Endothelial cell of umbilical vein (primary cell): ENCODE results near the gene WNT10A. TPM values are rescaled to one million over a fixed set of nuclear protein-coding genes. Genes with fewer than 3 reads are reported as not detected.

Experiments used
- BruUV-seq: library from RNA; stranded (reverse); fragments of 400-500 nt; replicated peaks from 2 replicates; lab custom pipeline; 2021; lab: Mats Ljungman, UMichigan
- CTCF ChIA-PET: fragments of 300-600, 350-600 bp; sonication (Branson Sonifier 250); formaldehyde crosslinking; loops from one replicate; lab custom pipeline; 2021; ENCODE audit warnings: antibody characterized with exemption, inconsistent platforms; lab: Charles Lee
- POLR2A ChIA-PET: fragments of 300-600, 350-600 bp; sonication (Branson Sonifier 250); formaldehyde crosslinking; loops from one replicate; lab custom pipeline; 2021; ENCODE audit warnings: antibody characterized with exemption, inconsistent platforms; lab: Charles Lee
- DNase-seq: peaks from one replicate; pipeline ENCODE4 v3.0.0-alpha.2; 2011; ENCODE audit warnings: low read depth, low spot score
- FAIRE-seq: peaks from 2 replicates; lab custom pipeline; 2011; peaks lifted over from hg19 to GRCh38; lab: Jason Lieb, UNC
- H2AFZ ChIP-seq: 2 replicates; pipeline ENCODE4 v1.6.0; 2012; ENCODE audit warnings: low read depth, low read length, control low read depth, inconsistent platforms
- H3K27ac ChIP-seq: 2 replicates; pipeline ENCODE4 v1.5.1; 2011; ENCODE audit warnings: low read depth, mild to moderate bottlenecking, control low read depth, low read length, moderate library complexity; ENCODE audit not compliant: insufficient read depth
- H3K27me3 ChIP-seq, 2 experiments: 2 replicates each; pipeline versions ENCODE4 v1.6.0 to v1.6.1; 2011; ENCODE audit warnings: low read length in 2 of 2, mixed read lengths in 1 of 2; ENCODE audit not compliant: control insufficient read depth in 2 of 2, insufficient read depth in 2 of 2
- H3K36me3 ChIP-seq, 2 experiments: 2 replicates in 1 of 2; 3 replicates in 1 of 2; pipeline ENCODE4 v1.5.1; 2011; ENCODE audit warnings: low read length in 2 of 2, mild to moderate bottlenecking in 1 of 2, moderate library complexity in 1 of 2; ENCODE audit not compliant: control insufficient read depth in 2 of 2, insufficient read depth in 2 of 2; ENCODE audit errors: extremely low read depth in 1 of 2
- H3K4me1 ChIP-seq: 3 replicates; pipeline ENCODE4 v1.5.1; 2011; ENCODE audit warnings: mild to moderate bottlenecking, low read length; ENCODE audit not compliant: control insufficient read depth, insufficient read depth; ENCODE audit errors: extremely low read depth
- H3K4me2 ChIP-seq: 2 replicates; pipeline ENCODE4 v1.6.1; 2011; ENCODE audit warnings: low read length, control low read depth, mixed read lengths; ENCODE audit not compliant: insufficient read depth
- H3K4me3 ChIP-seq, 3 experiments: fragments of 200-600 bp in 1 of 3; sonication (generic), shearing (Covaris generic) in 1 of 3; replicated peaks in 1 of 3; 2 replicates each; pipeline ENCODE4 v1.5.1; 2011 to 2016; ENCODE audit warnings: control low read depth in 3 of 3, low read length in 3 of 3, mild to moderate bottlenecking in 2 of 3, inconsistent platforms in 1 of 3, low read depth in 1 of 3, moderate library complexity in 1 of 3; ENCODE audit not compliant: insufficient read depth in 1 of 3
- H3K79me2 ChIP-seq: 2 replicates; pipeline ENCODE4 v1.6.0; 2012; ENCODE audit warnings: low read length, inconsistent platforms; ENCODE audit not compliant: control insufficient read depth, insufficient read depth
- H3K9ac ChIP-seq: replicated peaks from 2 replicates; pipeline ENCODE3; 2011; ENCODE audit warnings: low read length, control low read depth; ENCODE audit not compliant: insufficient read depth; ENCODE audit errors: extremely low read depth
- H3K9me1 ChIP-seq: replicated peaks from 3 replicates; pipeline ENCODE4 v1.6.0; 2011; ENCODE audit warnings: mild to moderate bottlenecking, low read length; ENCODE audit not compliant: control insufficient read depth, insufficient read depth; ENCODE audit errors: extremely low read depth
- H3K9me3 ChIP-seq: replicated peaks from 2 replicates; pipeline ENCODE4 v1.5.1; 2012; ENCODE audit warnings: low read length, inconsistent platforms; ENCODE audit not compliant: control insufficient read depth, insufficient read depth
- H4K20me1 ChIP-seq: replicated peaks from 2 replicates; pipeline ENCODE3; 2011; ENCODE audit warnings: mild to moderate bottlenecking, low read length; ENCODE audit not compliant: control insufficient read depth, insufficient read depth; ENCODE audit errors: extremely low read depth
- EZH2 ChIP-seq: IDR thresholded peaks from 2 replicates; pipeline ENCODE4 v1.6.1; 2012; ENCODE audit warnings: borderline replicate concordance, low read depth, mild to moderate bottlenecking, moderate library complexity, low read length, inconsistent platforms; ENCODE audit not compliant: severe bottlenecking
- GATA2 ChIP-seq: IDR thresholded peaks from 2 replicates; pipeline ENCODE4 v1.7.0; 2011; ENCODE audit warnings: low read depth, mild to moderate bottlenecking, moderate library complexity, mixed read lengths, low read length; ENCODE audit not compliant: insufficient read length, insufficient read depth
- JUN ChIP-seq: IDR thresholded peaks from 2 replicates; pipeline ENCODE4 v1.6.1; 2011; ENCODE audit warnings: borderline replicate concordance, low read depth; ENCODE audit not compliant: insufficient read length, insufficient read depth
- MYC ChIP-seq: IDR thresholded peaks from one replicate; pipeline ENCODE4 v1.6.1; 2011; ENCODE audit warnings: mild to moderate bottlenecking, low read depth, low read length
- POLR2A ChIP-seq: IDR thresholded peaks from 2 replicates; pipeline ENCODE4 v1.6.1; 2012; ENCODE audit warnings: low read depth, mild to moderate bottlenecking, control low read depth, low read length
- POLR2AphosphoS5 ChIP-seq: IDR thresholded peaks from 2 replicates; pipeline ENCODE4 v1.6.1; 2012; ENCODE audit warnings: low read depth, mild to moderate bottlenecking, control low read depth, low read length, moderate library complexity; ENCODE audit not compliant: insufficient read depth
- dilution Hi-C: fragments of 300-500 bp; cut with MboI; formaldehyde crosslinking; loops from one replicate; pipeline ENCODE4 v1.15.0; 2019; ENCODE audit warnings: low sequenced_read_pairs; ENCODE audit not compliant: extremely low pct_ligation_motif_present
- intact Hi-C: fragments of 100-400 bp; cut with micrococcal nuclease; formaldehyde crosslinking; loops from one replicate; pipeline ENCODE4 v1.10.0; 2022
- polyA plus RNA-seq, 4 experiments: library from polyadenylated mRNA; depleted of rRNA in 3 of 4; stranded (reverse) in 3 of 4; unstranded in 1 of 4; fragments of >200 nt; gene quantifications; 2 replicates each; pipeline versions ENCODE4 v1.2.1 to v1.2.3, GENCODE V29; 2011 to 2012; ENCODE audit warnings: missing spikeins in 1 of 4
- total RNA-seq: library from RNA; stranded (reverse); gene quantifications from 2 replicates; pipeline ENCODE4 v1.2.3, GENCODE V29; 2021

Gene WNT10A
- total and polyA plus RNA-seq, 2 donors (not counting 3 experiments of a cell fraction or from before 2014, with no cell fraction given) = not detected

DNA sequence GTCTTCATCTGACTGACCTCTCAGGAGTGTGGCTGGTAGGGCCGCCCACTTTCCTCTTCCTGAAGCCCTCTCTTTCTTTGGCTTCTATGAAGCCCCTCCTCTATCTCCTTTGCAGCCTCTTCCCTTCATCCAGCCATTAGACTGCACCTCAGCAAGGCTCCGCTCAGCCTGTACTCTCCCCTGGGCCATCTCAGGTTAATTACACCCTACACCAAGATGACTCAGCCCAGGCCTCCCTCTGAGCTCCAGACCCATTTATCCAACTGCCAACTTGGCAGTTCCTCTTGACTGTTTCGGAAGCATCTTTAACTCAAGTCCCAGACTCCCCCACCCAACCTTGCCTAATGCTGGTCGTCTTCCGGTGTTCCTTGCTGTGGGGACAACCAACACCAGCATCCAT lies 26.9 kb upstream of the WNT10A start:
- H4K20me1 ChIP-seq = no peaks in the 10 kb centered on the region
- no peaks in the 10 kb centered on the region for H3K79me2 ChIP-seq
- POLR2A ChIA-PET = no interaction called here
- no peaks in the 10 kb centered on the region for H3K4me1 ChIP-seq
- H3K9ac ChIP-seq = no peak overlapping the region
- no peaks in the 10 kb centered on the region for H3K36me3 ChIP-seq
- H2AFZ ChIP-seq = no peak overlapping the region
- no peak overlapping the region for H3K4me2 ChIP-seq
- no TSS peak for BruUV-seq
- no peak overlapping the region for H3K27ac ChIP-seq
- TF ChIP-seq POLR2AphosphoS5 = no peak
- TF ChIP-seq JUN = no peak
- no peak for TF ChIP-seq GATA2
- TF ChIP-seq POLR2A = no peak
- dilution Hi-C loops (no loop called here), intact Hi-C loops (loop anchor here (1.0 to 5.0 kb wide), 4 partner anchors 23 to 304 kb away; no protein-coding TSS in a partner anchor)
- CTCF ChIA-PET = interaction anchor here (0.7 to 4.6 kb wide), 10 partner anchors 9 to 301 kb away, joined by 3 to 49 read pairs (median 4); no protein-coding TSS in a partner anchor
- no peaks in the 10 kb centered on the region for H3K9me3 ChIP-seq
- no peak overlapping the region for H3K4me3 ChIP-seq
- no peaks in the 10 kb centered on the region for H3K9me1 ChIP-seq
- no peak for DNase-seq
- H3K27me3 ChIP-seq = peaks cover 53 to 54% of the 10 kb centered on the region in 2 experiments
- FAIRE-seq = no peak

DNA sequence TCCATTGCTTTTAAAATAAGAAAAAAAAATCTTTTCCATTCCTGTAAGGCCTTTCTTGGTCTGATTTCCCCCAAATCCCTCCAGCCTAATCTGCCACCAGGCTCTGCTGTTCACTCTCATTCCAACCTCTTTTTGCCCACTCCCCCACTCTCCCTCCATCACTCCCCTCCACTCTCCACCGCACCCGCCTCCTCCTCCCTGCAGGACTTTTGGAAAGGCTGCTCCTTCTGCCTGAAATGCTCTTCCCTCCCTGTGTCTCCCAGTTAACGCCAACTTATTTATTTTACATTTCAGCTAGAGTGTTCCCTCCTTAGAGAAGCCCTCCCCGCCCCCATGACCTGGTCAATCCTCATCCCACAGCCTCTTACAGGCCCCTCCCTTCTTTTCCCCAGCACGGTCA lies 25.8 kb upstream of the WNT10A start:
- dilution Hi-C loops = no loop called here
- BruUV-seq = no TSS peak
- CTCF ChIA-PET = interaction anchor here (1.2 to 1.5 kb wide), 4 partner anchors 37 to 125 kb away, joined by 3 to 5 read pairs (median 4); no protein-coding TSS in a partner anchor

More for the DNA sequence above, 25.8 kb upstream of the WNT10A start:
- intact Hi-C loops = loop anchor here (5.0 kb wide), 2 partner anchors 127 to 302 kb away; no protein-coding TSS in a partner anchor
- no peaks in the 10 kb centered on the region for H3K9me1 ChIP-seq
- no peaks in the 10 kb centered on the region for H3K9me3 ChIP-seq
- peaks cover 61% of the 10 kb centered on the region in 2 experiments for H3K27me3 ChIP-seq
- FAIRE-seq = no peak
- no peaks in the 10 kb centered on the region for H3K79me2 ChIP-seq
- H3K4me1 ChIP-seq = no peaks in the 10 kb centered on the region
- DNase-seq = no peak
- H3K9ac ChIP-seq = no peak overlapping the region
- no peak overlapping the region for H2AFZ ChIP-seq
- H4K20me1 ChIP-seq = no peaks in the 10 kb centered on the region
- H3K4me3 ChIP-seq = no peak overlapping the region
- no peaks in the 10 kb centered on the region for H3K36me3 ChIP-seq
- POLR2A ChIA-PET = no interaction called here
- H3K27ac ChIP-seq = no peak overlapping the region
- H3K4me2 ChIP-seq = no peak overlapping the region
- no peak for TF ChIP-seq MYC
- TF ChIP-seq GATA2 = no peak
- no peak for TF ChIP-seq EZH2
- no peak for TF ChIP-seq POLR2AphosphoS5
